ENCODE measurements around the gene BDKRB1.
A peak's percentile ranks its signal among the peaks of the same experiment; 100 is the strongest.

Gene BDKRB1

GRCh38 chr14:96221841-96222240 is 34.2 kb upstream of the BDKRB1 start:
- no peaks in the 10 kb centered on the region for H3K36me3 ChIP-seq (ENCODE audit: control insufficient read depth, insufficient read depth, low read length)
- H3K4me1 ChIP-seq (ENCODE audit: control insufficient read depth, insufficient read depth, low read length): peaks cover 2% of the 10 kb centered on the region
- H3K27ac ChIP-seq (ENCODE audit: low read depth, low read length): no peak overlapping the region
- H3K4me3 ChIP-seq (ENCODE audit: low read length): no peak overlapping the region
- H3K9ac ChIP-seq (ENCODE audit: low read length): no peak overlapping the region
- no peaks in the 10 kb centered on the region for H3K27me3 ChIP-seq (ENCODE audit: control insufficient read depth, insufficient read depth, low read length)

- no peaks in the 10 kb centered on the region for H3K27me3 ChIP-seq (ENCODE audit: control insufficient read depth, insufficient read depth, low read length)
- no peaks in the 10 kb centered on the region for H3K36me3 ChIP-seq (ENCODE audit: control insufficient read depth, insufficient read depth, low read length)
- no peak overlapping the region for H3K4me3 ChIP-seq (ENCODE audit: low read length)
- no peak overlapping the region for H3K27ac ChIP-seq (ENCODE audit: low read depth, low read length)
- H3K9ac ChIP-seq (ENCODE audit: low read length): no peak overlapping the region
- H3K4me1 ChIP-seq (ENCODE audit: control insufficient read depth, insufficient read depth, low read length): peaks cover 2% of the 10 kb centered on the region
These were observed 31.4 kb upstream of the BDKRB1 start for GRCh38 chr14:96224480-96225096.

- Histone ChIP-seq H3K27me3 (ENCODE audit: control insufficient read depth, insufficient read depth, low read length) (no peaks in the 10 kb centered on the region), H3K27ac (ENCODE audit: low read depth, low read length) (peak overlapping the region; percentile 37), H3K4me1 (ENCODE audit: control insufficient read depth, insufficient read depth, low read length) (peaks cover 2% of the 10 kb centered on the region), H3K9ac (ENCODE audit: low read length) (no peak overlapping the region), H3K4me3 (ENCODE audit: low read length) (no peak overlapping the region), H3K36me3 (ENCODE audit: control insufficient read depth, insufficient read depth, low read length) (no peaks in the 10 kb centered on the region)
These were observed 30.8 kb upstream of the BDKRB1 start for GRCh38 chr14:96225213-96225612.

- Histone ChIP-seq H3K4me3 (ENCODE audit: low read length) (no peak overlapping the region), H3K27ac (ENCODE audit: low read depth, low read length) (peak overlapping the region; percentile 37), H3K27me3 (ENCODE audit: control insufficient read depth, insufficient read depth, low read length) (no peaks in the 10 kb centered on the region), H3K9ac (ENCODE audit: low read length) (no peak overlapping the region), H3K36me3 (ENCODE audit: control insufficient read depth, insufficient read depth, low read length) (no peaks in the 10 kb centered on the region), H3K4me1 (ENCODE audit: control insufficient read depth, insufficient read depth, low read length) (peaks cover 1% of the 10 kb centered on the region)
These were observed 30.3 kb upstream of the BDKRB1 start for GRCh38 chr14:96225745-96226151.

- no peak overlapping the region for H3K27ac ChIP-seq (ENCODE audit: low read depth, low read length)
These were observed 28.6 kb upstream of the BDKRB1 start for GRCh38 chr14:96227428-96227827.

GRCh38 chr14:96229315-96229714 is 26.7 kb upstream of the BDKRB1 start:
- Histone ChIP-seq H3K4me3 (ENCODE audit: low read length) (no peak overlapping the region), H3K36me3 (ENCODE audit: control insufficient read depth, insufficient read depth, low read length) (no peaks in the 10 kb centered on the region), H3K27ac (ENCODE audit: low read depth, low read length) (no peak overlapping the region), H3K4me1 (ENCODE audit: control insufficient read depth, insufficient read depth, low read length) (no peaks in the 10 kb centered on the region), H3K27me3 (ENCODE audit: control insufficient read depth, insufficient read depth, low read length) (no peaks in the 10 kb centered on the region), H3K9ac (ENCODE audit: low read length) (no peak overlapping the region)

More at GRCh38 chr14:96227428-96227827, 28.6 kb upstream of the BDKRB1 start:
- no peaks in the 10 kb centered on the region for H3K4me1 ChIP-seq (ENCODE audit: control insufficient read depth, insufficient read depth, low read length)
- no peak overlapping the region for H3K4me3 ChIP-seq (ENCODE audit: low read length)
- H3K27me3 ChIP-seq (ENCODE audit: control insufficient read depth, insufficient read depth, low read length): no peaks in the 10 kb centered on the region
- H3K9ac ChIP-seq (ENCODE audit: low read length): no peak overlapping the region
- no peaks in the 10 kb centered on the region for H3K36me3 ChIP-seq (ENCODE audit: control insufficient read depth, insufficient read depth, low read length)

- Histone ChIP-seq H3K27ac (ENCODE audit: low read depth, low read length) (peak overlapping the region; percentile 23), H3K4me3 (ENCODE audit: low read length) (no peak overlapping the region), H3K9ac (ENCODE audit: low read length) (no peak overlapping the region), H3K36me3 (ENCODE audit: control insufficient read depth, insufficient read depth, low read length) (no peaks in the 10 kb centered on the region), H3K4me1 (ENCODE audit: control insufficient read depth, insufficient read depth, low read length) (no peaks in the 10 kb centered on the region), H3K27me3 (ENCODE audit: control insufficient read depth, insufficient read depth, low read length) (no peaks in the 10 kb centered on the region)
These were observed 25.0 kb upstream of the BDKRB1 start for GRCh38 chr14:96231056-96231455.

- Histone ChIP-seq H3K27ac (ENCODE audit: low read depth, low read length) (peak overlapping the region; percentile 23), H3K36me3 (ENCODE audit: control insufficient read depth, insufficient read depth, low read length) (no peaks in the 10 kb centered on the region), H3K27me3 (ENCODE audit: control insufficient read depth, insufficient read depth, low read length) (no peaks in the 10 kb centered on the region), H3K4me1 (ENCODE audit: control insufficient read depth, insufficient read depth, low read length) (no peaks in the 10 kb centered on the region), H3K9ac (ENCODE audit: low read length) (no peak overlapping the region), H3K4me3 (ENCODE audit: low read length) (no peak overlapping the region)
These were observed 24.4 kb upstream of the BDKRB1 start for GRCh38 chr14:96231526-96232130.

- no peaks in the 10 kb centered on the region for H3K36me3 ChIP-seq (ENCODE audit: control insufficient read depth, insufficient read depth, low read length)
- H3K27me3 ChIP-seq (ENCODE audit: control insufficient read depth, insufficient read depth, low read length): no peaks in the 10 kb centered on the region
- no peak overlapping the region for H3K9ac ChIP-seq (ENCODE audit: low read length)
- H3K4me1 ChIP-seq (ENCODE audit: control insufficient read depth, insufficient read depth, low read length): peaks cover 2% of the 10 kb centered on the region
- H3K4me3 ChIP-seq (ENCODE audit: low read length): no peak overlapping the region
- no peak overlapping the region for H3K27ac ChIP-seq (ENCODE audit: low read depth, low read length)
These were observed 23.5 kb upstream of the BDKRB1 start for GRCh38 chr14:96232506-96232905.

- Histone ChIP-seq H3K27ac (ENCODE audit: low read depth, low read length) (peak overlapping the region; percentile 68), H3K9ac (ENCODE audit: low read length) (no peak overlapping the region), H3K4me3 (ENCODE audit: low read length) (no peak overlapping the region), H3K27me3 (ENCODE audit: control insufficient read depth, insufficient read depth, low read length) (no peaks in the 10 kb centered on the region), H3K36me3 (ENCODE audit: control insufficient read depth, insufficient read depth, low read length) (no peaks in the 10 kb centered on the region), H3K4me1 (ENCODE audit: control insufficient read depth, insufficient read depth, low read length) (peaks cover 5% of the 10 kb centered on the region)
These were observed 22.3 kb upstream of the BDKRB1 start for GRCh38 chr14:96233661-96234060.

GRCh38 chr14:96235426-96235825 is 20.6 kb upstream of the BDKRB1 start:
- Histone ChIP-seq H3K4me3 (ENCODE audit: low read length) (no peak overlapping the region), H3K36me3 (ENCODE audit: control insufficient read depth, insufficient read depth, low read length) (no peaks in the 10 kb centered on the region), H3K27me3 (ENCODE audit: control insufficient read depth, insufficient read depth, low read length) (no peaks in the 10 kb centered on the region), H3K4me1 (ENCODE audit: control insufficient read depth, insufficient read depth, low read length) (peaks cover 5% of the 10 kb centered on the region), H3K27ac (ENCODE audit: low read depth, low read length) (no peak overlapping the region), H3K9ac (ENCODE audit: low read length) (no peak overlapping the region)

GRCh38 chr14:96237641-96238040 is 18.4 kb upstream of the BDKRB1 start:
- Histone ChIP-seq H3K27me3 (ENCODE audit: control insufficient read depth, insufficient read depth, low read length) (no peaks in the 10 kb centered on the region), H3K4me3 (ENCODE audit: low read length) (no peak overlapping the region), H3K9ac (ENCODE audit: low read length) (no peak overlapping the region), H3K4me1 (ENCODE audit: control insufficient read depth, insufficient read depth, low read length) (peaks cover 5% of the 10 kb centered on the region), H3K27ac (ENCODE audit: low read depth, low read length) (no peak overlapping the region), H3K36me3 (ENCODE audit: control insufficient read depth, insufficient read depth, low read length) (no peaks in the 10 kb centered on the region)

GRCh38 chr14:96238676-96239265 is 17.2 kb upstream of the BDKRB1 start:
- no peak overlapping the region for H3K4me3 ChIP-seq (ENCODE audit: low read length)
- H3K36me3 ChIP-seq (ENCODE audit: control insufficient read depth, insufficient read depth, low read length): no peaks in the 10 kb centered on the region
- no peak overlapping the region for H3K9ac ChIP-seq (ENCODE audit: low read length)
- H3K4me1 ChIP-seq (ENCODE audit: control insufficient read depth, insufficient read depth, low read length): peaks cover 5% of the 10 kb centered on the region
- H3K27me3 ChIP-seq (ENCODE audit: control insufficient read depth, insufficient read depth, low read length): no peaks in the 10 kb centered on the region
- no peak overlapping the region for H3K27ac ChIP-seq (ENCODE audit: low read depth, low read length)
